ENCODE measurements around the gene NKD1.

DNA sequence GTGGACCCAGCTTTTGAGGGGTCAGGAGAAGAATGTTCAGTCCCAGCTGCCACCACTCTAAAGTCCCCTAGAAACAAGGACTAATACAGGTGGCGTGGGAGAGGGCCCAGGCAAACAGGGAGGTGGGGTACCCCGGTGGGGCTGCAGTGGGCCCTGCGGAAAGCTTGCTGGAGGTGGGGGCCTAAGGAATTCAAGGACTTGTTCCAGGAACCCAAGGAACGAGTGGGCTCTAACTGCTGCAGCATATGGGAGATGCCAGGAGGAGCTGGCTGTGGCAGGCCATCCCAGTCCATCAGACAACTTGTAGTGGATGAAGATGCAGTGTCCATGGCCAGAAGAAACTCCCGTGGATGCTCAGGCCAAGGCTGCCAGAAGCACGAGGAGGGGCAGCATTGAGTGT lies 122.3 kb downstream of the NKD1 start:
- TF ChIP-seq, protein P1, sequence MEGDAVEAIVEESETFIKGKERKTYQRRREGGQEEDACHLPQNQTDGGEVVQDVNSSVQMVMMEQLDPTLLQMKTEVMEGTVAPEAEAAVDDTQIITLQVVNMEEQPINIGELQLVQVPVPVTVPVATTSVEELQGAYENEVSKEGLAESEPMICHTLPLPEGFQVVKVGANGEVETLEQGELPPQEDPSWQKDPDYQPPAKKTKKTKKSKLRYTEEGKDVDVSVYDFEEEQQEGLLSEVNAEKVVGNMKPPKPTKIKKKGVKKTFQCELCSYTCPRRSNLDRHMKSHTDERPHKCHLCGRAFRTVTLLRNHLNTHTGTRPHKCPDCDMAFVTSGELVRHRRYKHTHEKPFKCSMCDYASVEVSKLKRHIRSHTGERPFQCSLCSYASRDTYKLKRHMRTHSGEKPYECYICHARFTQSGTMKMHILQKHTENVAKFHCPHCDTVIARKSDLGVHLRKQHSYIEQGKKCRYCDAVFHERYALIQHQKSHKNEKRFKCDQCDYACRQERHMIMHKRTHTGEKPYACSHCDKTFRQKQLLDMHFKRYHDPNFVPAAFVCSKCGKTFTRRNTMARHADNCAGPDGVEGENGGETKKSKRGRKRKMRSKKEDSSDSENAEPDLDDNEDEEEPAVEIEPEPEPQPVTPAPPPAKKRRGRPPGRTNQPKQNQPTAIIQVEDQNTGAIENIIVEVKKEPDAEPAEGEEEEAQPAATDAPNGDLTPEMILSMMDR (IDR thresholded peaks at IDR 0.05): no peak
- no peak for TF ChIP-seq POLR2A (IDR thresholded peaks at IDR 0.05)

Data from adrenal gland (tissue), 5 donors.